Measurements from ENCODE around the gene ASB7.
"Not testable (repeated sequence)": the region's sequence is repeated elsewhere in the genome, so short reads cannot be mapped to it uniquely, and the experiment has no call there.

GRCh38 chr15:100679151-100679550 lies 76.8 kb downstream of the ASB7 start:
- TF ChIP-seq CTCF (IDR thresholded peaks at IDR 0.05; ENCODE audit: insufficient read depth, low read length, poor library complexity, severe bottlenecking); EZH2phosphoT487 (conservative IDR thresholded peaks at IDR 0.05; ENCODE audit: low read length): not testable (repeated sequence)

Data from SU-DHL-6 (cell line).